Measurements from ENCODE around the gene NFKB1.

DNA sequence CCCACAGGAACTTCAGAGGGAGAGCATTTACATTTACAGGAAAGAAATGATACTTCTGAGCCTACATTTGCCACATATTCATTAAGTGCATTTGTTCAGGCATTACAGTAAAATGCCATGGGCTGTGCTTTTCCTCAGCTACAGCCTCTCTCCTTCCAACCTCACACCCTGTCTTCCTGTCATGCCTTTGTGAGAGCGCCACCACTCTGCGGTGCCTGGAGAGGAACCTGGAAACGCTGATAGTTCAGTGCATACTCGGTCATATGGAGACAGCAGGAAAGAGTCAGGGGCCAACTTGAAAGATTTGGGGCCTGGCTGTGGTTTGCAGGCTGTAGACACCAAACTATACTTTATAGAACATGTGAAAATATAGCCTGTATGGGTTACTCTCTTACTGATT, 40.5 kb downstream of the NFKB1 start:
- no peak for TF ChIP-seq CTCF (IDR thresholded peaks at IDR 0.05)
- TF ChIP-seq POLR2A (IDR thresholded peaks at IDR 0.05): no peak

Data from uterus (tissue), 2 donors.